K562 (cell line): ENCODE results near the gene ARHGAP30. TPM values are rescaled to one million over a fixed set of nuclear protein-coding genes. Genes with fewer than 3 reads are reported as not detected.
A peak's percentile ranks its signal among the peaks of the same experiment; 100 is the strongest.

ENCODE experiments used
- CEBPB ChIP-seq: fragments of 450-650 bp; IDR thresholded peaks from 2 replicates; pipeline ENCODE4 v1.6.1; 2016; ENCODE audit warnings: missing genetic modification characterization, missing compliant biosample characterization
- EP300 ChIP-seq: IDR thresholded peaks from 2 replicates; pipeline ENCODE4 v1.6.1; 2012; ENCODE audit warnings: low read length, improper control_type of control experiment
- EP400 ChIP-seq: fragments of 450-650 bp; IDR thresholded peaks from 2 replicates; pipeline ENCODE4 v1.6.1; 2017; ENCODE audit warnings: antibody characterized with exemption, mild to moderate bottlenecking, moderate library complexity
- HDAC6 ChIP-seq: IDR thresholded peaks from 2 replicates; pipeline ENCODE4 v1.6.1; 2012; ENCODE audit warnings: low read depth, mild to moderate bottlenecking, control low read depth, inconsistent platforms, low read length, moderate library complexity
- L3MBTL2 ChIP-seq: fragments of 450-650 bp; IDR thresholded peaks from 2 replicates; pipeline ENCODE4 v1.6.1; 2016; ENCODE audit warnings: mild to moderate bottlenecking, moderate library complexity
- MEF2A ChIP-seq: IDR thresholded peaks from 2 replicates; pipeline ENCODE4 v1.6.1; 2011; ENCODE audit warnings: low read depth, mild to moderate bottlenecking, low read length, moderate library complexity; ENCODE audit not compliant: control insufficient read depth
- NR2C1 ChIP-seq, 2 experiments: fragments of 450-650 bp; IDR thresholded peaks; 2 replicates each; pipeline ENCODE4 v1.6.1; 2017; ENCODE audit warnings: mild to moderate bottlenecking in 2 of 2, antibody characterized with exemption in 1 of 2, inconsistent platforms in 1 of 2, missing compliant biosample characterization in 1 of 2, missing genetic modification characterization in 1 of 2
- POLR2G ChIP-seq: fragments of 200-400 bp; formaldehyde crosslinking; IDR thresholded peaks from 2 replicates; pipeline ENCODE4 v1.6.1; 2017; ENCODE audit warnings: low read depth, mild to moderate bottlenecking, antibody characterized with exemption, low read length, moderate library complexity
- SMAD4 ChIP-seq: fragments of 250-450 bp; sonication (Bioruptor Pico); conservative IDR thresholded peaks from 2 replicates; pipeline ENCODE4 v1.8.0; 2021; ENCODE audit warnings: inconsistent platforms, mild to moderate bottlenecking, moderate library complexity
- SRF ChIP-seq, 2 experiments: fragments of 250-450, 450-650 bp in 1 of 2; sonication (Bioruptor Pico) in 1 of 2; sonication (generic) in 1 of 2; formaldehyde crosslinking; IDR thresholded peaks; 2 replicates each; pipeline versions ENCODE4 v1.5.0 to v1.5.1; 2020 to 2022; ENCODE audit warnings: mild to moderate bottlenecking in 1 of 2, missing genetic modification reagents in 1 of 2
- TAF7 ChIP-seq: fragments of 450-650 bp; IDR thresholded peaks from 2 replicates; pipeline ENCODE4 v1.6.1; 2016; ENCODE audit warnings: missing genetic modification characterization, missing compliant biosample characterization
- TFAP4 ChIP-seq: sonication (generic); formaldehyde crosslinking; IDR thresholded peaks from 2 replicates; pipeline ENCODE4 v1.8.0; 2022; ENCODE audit warnings: missing genetic modification reagents, mild to moderate bottlenecking, moderate library complexity, borderline replicate concordance
- TRIM24 ChIP-seq, 2 experiments: fragments of 450-650 bp; IDR thresholded peaks; 2 replicates each; pipeline ENCODE4 v1.6.1; 2016
- ZC3H4 ChIP-seq: sonication (generic); formaldehyde crosslinking; IDR thresholded peaks from 2 replicates; pipeline ENCODE4 v1.9.0; 2021; ENCODE audit warnings: missing genetic modification reagents, borderline replicate concordance
- ZFP36 ChIP-seq: fragments of 150-350 bp; IDR thresholded peaks from 2 replicates; pipeline ENCODE4 v1.6.1; 2018; ENCODE audit warnings: low read length, low read depth; ENCODE audit not compliant: partially characterized antibody
- ZFX ChIP-seq: sonication (generic); formaldehyde crosslinking; IDR thresholded peaks from 2 replicates; pipeline ENCODE4 v1.8.0; 2022; ENCODE audit warnings: mild to moderate bottlenecking, missing genetic modification reagents, moderate library complexity
- ZNF589 ChIP-seq: fragments of 200-800 bp; sonication (Bioruptor generic); IDR thresholded peaks from 2 replicates; pipeline ENCODE4 v1.6.1; 2016; ENCODE audit warnings: low read depth, missing genetic modification characterization, missing compliant biosample characterization
- ZNF740 ChIP-seq, 3 experiments: fragments of 200-800 bp in 1 of 3; sonication (Bioruptor generic) in 1 of 3; sonication (generic) in 1 of 3; formaldehyde crosslinking in 1 of 3; IDR thresholded peaks; 2 replicates each; pipeline versions ENCODE4 v1.6.1 to v1.8.0; 2016 to 2022; ENCODE audit warnings: mild to moderate bottlenecking in 2 of 3, missing compliant biosample characterization in 2 of 3, missing genetic modification characterization in 2 of 3, missing genetic modification reagents in 1 of 3
- ZSCAN32 ChIP-seq: fragments of 450-650 bp; formaldehyde crosslinking; IDR thresholded peaks from 2 replicates; pipeline ENCODE4 v1.4.0; 2020; ENCODE audit warnings: mild to moderate bottlenecking, moderate library complexity
- polyA plus RNA-seq, 8 experiments: library from polyadenylated mRNA; depleted of rRNA in 4 of 8; stranded (reverse) in 5 of 8; unstranded in 3 of 8; fragments of >200 nt; fragmentation: Nextera tagmentation in 2 of 8; fragmentation: Illumina TruSeq in 1 of 8; extraction: Ambion mirVana in 2 of 8; extraction: Trizol in 1 of 8; gene quantifications; 2 replicates each; pipeline versions ENCODE4 v1.2.1 to v1.2.3, GENCODE V29; 2011 to 2014; ENCODE audit warnings: inconsistent platforms in 1 of 8, missing spikeins in 1 of 8
- total RNA-seq, 7 experiments: library from RNA; depleted of rRNA in 6 of 7; stranded (reverse); fragments of >200 nt in 6 of 7; fragmentation: Illumina TruSeq in 2 of 7; extraction: Trizol in 2 of 7; gene quantifications; 2 replicates each; pipeline versions ENCODE4 v1.2.1 to v1.2.3, GENCODE V29; 2011 to 2021; ENCODE audit warnings: low replicate concordance in 1 of 7
- TF ChIP-seq, protein P1 (sequence below): IDR thresholded peaks from 2 replicates; pipeline ENCODE4 v1.6.1; 2014; ENCODE audit warnings: antibody characterized with exemption
- TF ChIP-seq, protein P2 (sequence below): fragments of 450-650 bp; IDR thresholded peaks from one replicate; pipeline ENCODE4 v1.6.1; 2018; ENCODE audit warnings: mild to moderate bottlenecking, moderate library complexity; ENCODE audit not compliant: partially characterized antibody
- TF ChIP-seq, protein P3 (sequence below): sonication (generic); formaldehyde crosslinking; IDR thresholded peaks from 2 replicates; pipeline ENCODE4 v1.9.0; 2022; ENCODE audit warnings: mild to moderate bottlenecking, missing genetic modification reagents

Gene ARHGAP30
- total and polyA plus RNA-seq, 9 of the 15 experiments (the other 6 are each of a cell fraction or from before 2014, with no cell fraction given) = 0.01 to 0.73 (median 0.12) TPM

DNA sequence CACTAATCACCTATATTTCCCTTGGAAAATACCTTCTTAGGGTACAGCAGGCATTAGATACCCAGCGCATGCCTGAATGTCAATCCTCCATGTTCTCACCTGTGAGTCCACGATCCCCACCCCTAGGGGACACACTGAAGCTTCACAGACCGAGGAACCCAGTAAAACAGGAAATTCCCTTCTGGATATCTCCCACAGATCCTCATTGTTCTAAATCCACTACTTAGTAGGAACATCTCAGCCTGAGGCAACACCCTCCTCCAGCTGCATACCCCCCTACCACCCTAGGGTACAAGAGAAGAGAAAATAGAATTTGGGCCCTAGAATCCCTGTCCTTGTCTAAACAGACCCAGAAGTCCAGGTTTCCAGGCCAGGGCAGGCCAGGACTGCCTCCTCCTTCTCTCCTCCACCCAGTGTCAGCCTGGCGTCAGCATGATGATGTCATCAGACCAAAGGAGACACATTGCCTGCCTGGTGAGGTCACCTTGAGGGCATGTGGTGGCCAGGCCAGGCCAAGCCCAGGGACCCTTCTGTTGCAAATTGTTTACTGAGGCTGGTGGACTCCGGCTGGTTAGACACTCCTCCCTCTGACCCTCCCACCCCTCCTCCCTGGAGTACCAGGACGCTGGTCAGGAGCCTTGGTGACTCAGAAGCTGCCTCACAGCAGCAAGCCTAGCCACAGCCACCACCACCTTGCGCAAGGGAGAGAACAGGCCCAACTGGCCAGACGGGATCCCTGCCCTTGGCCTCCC lies 13.5 kb upstream of the ARHGAP30 start (continued):
- TF ChIP-seq TFAP4 (CRISPR knock-in tag) (peak; percentile 66; the same call in 1 of the 2 replicates), ZFP36 (peak; percentile 2), L3MBTL2 (peak; percentile 61; the same call in 1 of the 2 replicates), SMAD4 (CRISPR knock-in tag) (peak; percentile 67; the same call in 1 of the 2 replicates), SRF (CRISPR knock-in tag; IDR thresholded peaks at IDR 0.05) (peak in 1 of 2 experiments; percentile 45; a peak in 1 of 4 replicates), ZFX (CRISPR knock-in tag) (peak; percentile 66), HDAC6 (no peak), ZSCAN32 (CRISPR knock-in tag) (no peak), MEF2A (0 out of 2 replicates have a peak, but pooled peaks have one; percentile 29), NR2C1 (IDR thresholded peaks at IDR 0.05) (no peak), NR2C1 (tag; IDR thresholded peaks at IDR 0.05) (no peak), TRIM24 (IDR thresholded peaks at IDR 0.05) (peak; percentile 34 to 48; a peak in 3 of 4 replicates), ZNF589 (peak; percentile 53; the same call in 1 of the 2 replicates), ZNF740 (CRISPR knock-in tag; IDR thresholded peaks at IDR 0.05) (no peak), ZNF740 (tag; IDR thresholded peaks at IDR 0.05) (no peak), EP400 (peak; percentile 32; the same call in 1 of the 2 replicates), EP300 (peak; percentile 14; the same call in 1 of the 2 replicates), TAF7 (tag) (no peak), POLR2G (peak; percentile 36; the same call in 1 of the 2 replicates), CEBPB (peak; percentile 96), ZC3H4 (no peak)
- TF ChIP-seq, protein P1, sequence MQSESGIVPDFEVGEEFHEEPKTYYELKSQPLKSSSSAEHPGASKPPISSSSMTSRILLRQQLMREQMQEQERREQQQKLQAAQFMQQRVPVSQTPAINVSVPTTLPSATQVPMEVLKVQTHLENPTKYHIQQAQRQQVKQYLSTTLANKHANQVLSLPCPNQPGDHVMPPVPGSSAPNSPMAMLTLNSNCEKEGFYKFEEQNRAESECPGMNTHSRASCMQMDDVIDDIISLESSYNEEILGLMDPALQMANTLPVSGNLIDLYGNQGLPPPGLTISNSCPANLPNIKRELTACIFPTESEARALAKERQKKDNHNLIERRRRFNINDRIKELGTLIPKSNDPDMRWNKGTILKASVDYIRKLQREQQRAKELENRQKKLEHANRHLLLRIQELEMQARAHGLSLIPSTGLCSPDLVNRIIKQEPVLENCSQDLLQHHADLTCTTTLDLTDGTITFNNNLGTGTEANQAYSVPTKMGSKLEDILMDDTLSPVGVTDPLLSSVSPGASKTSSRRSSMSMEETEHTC = peak; percentile 59; the same call in 1 of the 2 replicates
- TF ChIP-seq, protein P2, sequence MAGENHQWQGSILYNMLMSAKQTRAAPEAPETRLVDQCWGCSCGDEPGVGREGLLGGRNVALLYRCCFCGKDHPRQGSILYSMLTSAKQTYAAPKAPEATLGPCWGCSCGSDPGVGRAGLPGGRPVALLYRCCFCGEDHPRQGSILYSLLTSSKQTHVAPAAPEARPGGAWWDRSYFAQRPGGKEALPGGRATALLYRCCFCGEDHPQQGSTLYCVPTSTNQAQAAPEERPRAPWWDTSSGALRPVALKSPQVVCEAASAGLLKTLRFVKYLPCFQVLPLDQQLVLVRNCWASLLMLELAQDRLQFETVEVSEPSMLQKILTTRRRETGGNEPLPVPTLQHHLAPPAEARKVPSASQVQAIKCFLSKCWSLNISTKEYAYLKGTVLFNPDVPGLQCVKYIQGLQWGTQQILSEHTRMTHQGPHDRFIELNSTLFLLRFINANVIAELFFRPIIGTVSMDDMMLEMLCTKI = no peak
- TF ChIP-seq, protein P3, sequence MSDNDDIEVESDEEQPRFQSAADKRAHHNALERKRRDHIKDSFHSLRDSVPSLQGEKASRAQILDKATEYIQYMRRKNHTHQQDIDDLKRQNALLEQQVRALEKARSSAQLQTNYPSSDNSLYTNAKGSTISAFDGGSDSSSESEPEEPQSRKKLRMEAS (CRISPR knock-in tag) = peak; percentile 78
